A673 (cell line): Measurements from ENCODE around the gene DHRSX. TPM values are rescaled to one million over a fixed set of nuclear protein-coding genes. Genes with fewer than 3 reads are reported as not detected.

Source experiments
- BruUV-seq: library from RNA; stranded (reverse); fragments of 400-500 nt; replicated peaks from 2 replicates; lab custom pipeline; 2021; lab: Mats Ljungman, UMichigan
- CTCF ChIA-PET: fragments of 300-600 bp; sonication (Branson Sonifier 250); formaldehyde crosslinking; loops from one replicate; lab custom pipeline; 2022; ENCODE audit warnings: antibody characterized with exemption; lab: Charles Lee
- POLR2A ChIA-PET: fragments of 300-600 bp; sonication (Branson Sonifier 250); formaldehyde crosslinking; loops from one replicate; lab custom pipeline; 2022; ENCODE audit warnings: antibody characterized with exemption; ENCODE audit not compliant: low non-redundant PET; lab: Charles Lee
- DNase-seq: peaks from one replicate; pipeline ENCODE4 v3.0.0-alpha.2; 2015; ENCODE audit warnings: low spot score
- H3K27ac ChIP-seq: fragments of 200-600 bp; sonication (generic); 2 replicates; pipeline ENCODE4 v1.5.1; 2016; ENCODE audit warnings: mixed run types, low read depth, mild to moderate bottlenecking, mixed read lengths, antibody characterized with exemption, low read length; ENCODE audit not compliant: poor library complexity, severe bottlenecking
- H3K27me3 ChIP-seq: fragments of 200-600 bp; sonication (generic); replicated peaks from 2 replicates; pipeline ENCODE4 v1.6.1; 2017; ENCODE audit warnings: mixed run types, low read depth, mild to moderate bottlenecking, mixed read lengths, antibody characterized with exemption, low read length; ENCODE audit not compliant: insufficient read depth, poor library complexity
- H3K36me3 ChIP-seq: fragments of 200-600 bp; sonication (generic); 2 replicates; pipeline ENCODE4 v1.6.1; 2016; ENCODE audit warnings: mixed run types, mild to moderate bottlenecking, mixed read lengths, antibody characterized with exemption, low read length; ENCODE audit not compliant: insufficient read depth, poor library complexity, severe bottlenecking
- H3K4me1 ChIP-seq: fragments of 200-600 bp; sonication (generic); 2 replicates; pipeline ENCODE4 v1.6.1; 2017; ENCODE audit warnings: mixed run types, mild to moderate bottlenecking, mixed read lengths, antibody characterized with exemption, low read length; ENCODE audit not compliant: insufficient read depth, poor library complexity, severe bottlenecking
- H3K4me3 ChIP-seq: fragments of 200-600 bp; sonication (generic); 2 replicates; pipeline ENCODE4 v1.5.1; 2016; ENCODE audit warnings: low read depth, mixed run types, mild to moderate bottlenecking, mixed read lengths, low read length; ENCODE audit not compliant: poor library complexity, severe bottlenecking
- H3K9me3 ChIP-seq: fragments of 200-600 bp; sonication (generic); 2 replicates; pipeline ENCODE4 v1.6.1; 2016; ENCODE audit warnings: mixed run types, low read depth, mild to moderate bottlenecking, mixed read lengths, antibody characterized with exemption, low read length; ENCODE audit not compliant: poor library complexity, severe bottlenecking
- EZH2 ChIP-seq: fragments of 200-600 bp; sonication (generic); IDR thresholded peaks from 2 replicates; pipeline ENCODE4 v1.6.1; 2017; ENCODE audit warnings: borderline replicate concordance, low read depth, mild to moderate bottlenecking, mixed read lengths, antibody characterized with exemption, low read length; ENCODE audit not compliant: poor library complexity, severe bottlenecking
- intact Hi-C: fragments of 100-400 bp; cut with micrococcal nuclease; formaldehyde crosslinking; loops from one replicate; pipeline ENCODE4 v1.10.0; 2022; ENCODE audit not compliant: unreplicated experiment
- total RNA-seq: library from RNA; stranded (reverse); gene quantifications from 2 replicates; pipeline ENCODE4 v1.2.3, GENCODE V29; 2021
- TF ChIP-seq, protein P1 (sequence below): fragments of 300-800, 200-600 bp; sonication (generic); conservative IDR thresholded peaks from 2 replicates; pipeline ENCODE4 v1.5.1; 2017; ENCODE audit warnings: low read depth, mild to moderate bottlenecking, antibody characterized with exemption, low read length, moderate library complexity, mixed read lengths

Gene DHRSX
- total RNA-seq, 1 experiment from 2014 or later = 30.2 TPM

DNA sequence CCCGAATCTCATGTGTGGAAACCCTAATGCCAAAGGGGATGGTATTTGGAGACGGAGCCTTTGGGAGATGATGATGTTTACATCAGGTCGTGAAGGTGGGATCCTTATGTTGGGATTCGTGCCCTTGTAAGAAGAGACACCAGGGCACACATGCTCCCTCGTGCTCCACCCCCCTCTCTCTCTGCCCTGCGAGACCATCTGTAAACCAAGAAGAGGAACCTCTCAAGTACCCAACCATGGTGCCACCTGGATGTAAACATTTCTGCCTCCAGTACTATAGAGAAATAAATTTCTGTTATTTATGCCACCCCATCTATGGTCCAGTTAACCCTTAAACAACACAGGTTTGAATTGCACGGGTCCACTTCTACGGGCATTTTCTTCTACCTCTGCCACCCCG lies 179.4 kb downstream of the DHRSX start:
- Histone ChIP-seq H3K36me3 (no peaks in the 10 kb centered on the region), H3K4me3 (no peak overlapping the region), H3K4me1 (peaks cover 6% of the 10 kb centered on the region), H3K9me3 (no peaks in the 10 kb centered on the region), H3K27ac (no peak overlapping the region), H3K27me3 (no peaks in the 10 kb centered on the region)
- ChIA-PET CTCF (no interaction called here), POLR2A (no interaction called here)
- intact Hi-C loops = no loop called here
- no peak for DNase-seq
- no TSS peak for BruUV-seq
- TF ChIP-seq, protein P1, sequence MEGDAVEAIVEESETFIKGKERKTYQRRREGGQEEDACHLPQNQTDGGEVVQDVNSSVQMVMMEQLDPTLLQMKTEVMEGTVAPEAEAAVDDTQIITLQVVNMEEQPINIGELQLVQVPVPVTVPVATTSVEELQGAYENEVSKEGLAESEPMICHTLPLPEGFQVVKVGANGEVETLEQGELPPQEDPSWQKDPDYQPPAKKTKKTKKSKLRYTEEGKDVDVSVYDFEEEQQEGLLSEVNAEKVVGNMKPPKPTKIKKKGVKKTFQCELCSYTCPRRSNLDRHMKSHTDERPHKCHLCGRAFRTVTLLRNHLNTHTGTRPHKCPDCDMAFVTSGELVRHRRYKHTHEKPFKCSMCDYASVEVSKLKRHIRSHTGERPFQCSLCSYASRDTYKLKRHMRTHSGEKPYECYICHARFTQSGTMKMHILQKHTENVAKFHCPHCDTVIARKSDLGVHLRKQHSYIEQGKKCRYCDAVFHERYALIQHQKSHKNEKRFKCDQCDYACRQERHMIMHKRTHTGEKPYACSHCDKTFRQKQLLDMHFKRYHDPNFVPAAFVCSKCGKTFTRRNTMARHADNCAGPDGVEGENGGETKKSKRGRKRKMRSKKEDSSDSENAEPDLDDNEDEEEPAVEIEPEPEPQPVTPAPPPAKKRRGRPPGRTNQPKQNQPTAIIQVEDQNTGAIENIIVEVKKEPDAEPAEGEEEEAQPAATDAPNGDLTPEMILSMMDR = no peak
- TF ChIP-seq EZH2 = no peak

DNA sequence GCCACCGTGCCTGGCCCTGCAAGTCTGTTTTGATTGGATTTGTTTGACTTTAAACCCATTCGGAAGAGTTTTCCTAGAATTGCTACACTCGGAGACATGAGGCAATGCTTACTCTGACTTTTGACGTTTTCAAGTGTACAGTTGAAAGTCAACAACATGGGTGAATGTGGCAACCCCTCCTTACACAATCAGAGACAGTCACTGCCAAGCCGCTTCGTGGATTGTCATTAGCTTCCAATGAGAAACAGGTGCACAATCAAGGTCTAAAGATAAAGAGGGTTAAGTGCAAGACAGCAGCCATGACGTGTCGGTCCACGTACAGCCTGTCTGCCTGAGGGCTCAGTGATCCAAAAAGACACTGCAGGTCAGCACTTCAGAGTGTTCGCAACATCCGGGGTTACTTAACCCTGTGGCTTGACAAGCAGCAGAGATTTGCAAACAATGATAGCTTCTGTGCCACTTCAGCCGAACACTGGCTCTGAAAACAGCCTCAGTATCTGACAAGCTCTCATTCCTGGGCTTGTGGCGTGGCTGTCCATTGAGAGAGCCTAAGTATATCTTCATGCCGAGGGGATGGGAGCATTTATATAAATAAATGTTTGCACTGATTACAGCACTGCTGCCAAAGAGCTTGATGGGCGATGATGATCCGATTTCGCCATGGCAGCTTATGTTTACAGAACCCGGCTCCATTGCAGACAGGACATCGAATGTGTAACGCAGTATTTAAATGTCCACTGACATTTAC lies 180.0 kb downstream of the DHRSX start:
- Histone ChIP-seq H3K9me3 (no peaks in the 10 kb centered on the region), H3K27me3 (no peaks in the 10 kb centered on the region), H3K27ac (no peak overlapping the region), H3K36me3 (no peaks in the 10 kb centered on the region), H3K4me1 (peaks cover 6% of the 10 kb centered on the region), H3K4me3 (no peak overlapping the region)
- BruUV-seq = no TSS peak
- POLR2A ChIA-PET = no interaction called here
- CTCF ChIA-PET = no interaction called here
- DNase-seq = no peak
- intact Hi-C loops = no loop called here
- TF ChIP-seq, protein P1 = no peak
- no peak for TF ChIP-seq EZH2

DNA sequence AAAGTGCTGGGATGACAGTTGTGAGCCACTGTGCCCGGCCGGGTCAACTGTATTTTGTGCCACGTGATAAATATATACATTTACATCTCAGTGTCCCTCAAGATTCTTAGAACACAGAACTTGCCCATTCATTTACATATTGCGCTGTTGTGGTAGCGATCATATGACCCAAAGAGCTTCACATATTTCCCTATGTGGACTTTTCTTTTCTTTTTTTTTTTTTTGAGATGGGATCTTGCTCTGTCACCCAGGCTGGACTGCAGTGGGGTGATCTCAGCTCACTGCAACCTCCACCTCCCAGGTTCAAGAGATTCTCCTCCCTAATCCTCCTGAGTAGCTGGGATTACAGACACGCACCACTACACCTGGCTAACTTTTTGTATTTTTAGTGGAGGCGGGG lies 180.7 kb downstream of the DHRSX start:
- H3K27me3 ChIP-seq = no peaks in the 10 kb centered on the region
- no peak overlapping the region for H3K4me3 ChIP-seq
- TF ChIP-seq, protein P1 = no peak
- no peak for TF ChIP-seq EZH2
- H3K4me1 ChIP-seq = peaks cover 6% of the 10 kb centered on the region
- CTCF ChIA-PET = no interaction called here
- no peak overlapping the region for H3K27ac ChIP-seq
- POLR2A ChIA-PET = no interaction called here
- no TSS peak for BruUV-seq
- H3K36me3 ChIP-seq = no peaks in the 10 kb centered on the region
- DNase-seq = no peak
- H3K9me3 ChIP-seq = no peaks in the 10 kb centered on the region
- intact Hi-C loops = no loop called here
